Activated CD4-positive, alpha-beta T cell treated with anti-CD3 and anti-CD28 coated beads for 36 hours (primary cell): ENCODE results near the gene DMTF1. TPM values are rescaled to one million over a fixed set of nuclear protein-coding genes. Genes with fewer than 3 reads are reported as not detected.

Experiments
- ATAC-seq: fragments of 200-7000 bp; cut with Tn5 transposase; one replicate; pipeline ENCODE4 v1.10.0; 2021; ENCODE audit warnings: mild to moderate bottlenecking, moderate library complexity
- CTCF ChIA-PET: fragments of 350-600 bp; sonication (Branson Sonifier 250); formaldehyde crosslinking; loops from one replicate; lab custom pipeline; 2021; ENCODE audit warnings: antibody characterized with exemption; lab: Charles Lee
- POLR2A ChIA-PET: fragments of 350-600 bp; sonication (Branson Sonifier 250); formaldehyde crosslinking; loops from one replicate; lab custom pipeline; 2021; ENCODE audit warnings: antibody characterized with exemption, inconsistent platforms; lab: Charles Lee
- DNase-seq: peaks from one replicate; pipeline ENCODE4 v3.0.0-alpha.2; 2020
- H3K27ac Mint-ChIP-seq: one replicate; pipeline ENCODE4 v1.8.0; 2021; ENCODE audit warnings: mixed read lengths
- H3K27me3 Mint-ChIP-seq: one replicate; pipeline ENCODE4 v1.8.0; 2021; ENCODE audit warnings: mixed read lengths
- H3K36me3 Mint-ChIP-seq: one replicate; pipeline ENCODE4 v1.8.0; 2021; ENCODE audit warnings: low read depth, mixed read lengths
- H3K4me1 Mint-ChIP-seq: one replicate; pipeline ENCODE4 v1.8.0; 2021; ENCODE audit warnings: mixed read lengths
- H3K4me3 Mint-ChIP-seq: one replicate; pipeline ENCODE4 v1.8.0; 2021; ENCODE audit warnings: mild to moderate bottlenecking, moderate library complexity, mixed read lengths
- H3K9me3 Mint-ChIP-seq: one replicate; pipeline ENCODE4 v1.8.0; 2021; ENCODE audit warnings: low read depth, mixed read lengths
- intact Hi-C, 2 experiments: fragments of 100-400 bp; cut with DNase I in 1 of 2; cut with micrococcal nuclease in 1 of 2; formaldehyde crosslinking; loops; one replicate each; pipeline versions ENCODE4 v1.14.2 to v1.15.1; 2022 to 2024; cut with DNase I, micrococcal nuclease
- total RNA-seq, 2 experiments: library from RNA; stranded (reverse); gene quantifications; one replicate each; pipeline ENCODE4 v1.2.3, GENCODE V29; 2021

The DMTF1 gene
- total RNA-seq, 2 experiments from 2014 or later: 60.4 to 64.9 TPM

DNA sequence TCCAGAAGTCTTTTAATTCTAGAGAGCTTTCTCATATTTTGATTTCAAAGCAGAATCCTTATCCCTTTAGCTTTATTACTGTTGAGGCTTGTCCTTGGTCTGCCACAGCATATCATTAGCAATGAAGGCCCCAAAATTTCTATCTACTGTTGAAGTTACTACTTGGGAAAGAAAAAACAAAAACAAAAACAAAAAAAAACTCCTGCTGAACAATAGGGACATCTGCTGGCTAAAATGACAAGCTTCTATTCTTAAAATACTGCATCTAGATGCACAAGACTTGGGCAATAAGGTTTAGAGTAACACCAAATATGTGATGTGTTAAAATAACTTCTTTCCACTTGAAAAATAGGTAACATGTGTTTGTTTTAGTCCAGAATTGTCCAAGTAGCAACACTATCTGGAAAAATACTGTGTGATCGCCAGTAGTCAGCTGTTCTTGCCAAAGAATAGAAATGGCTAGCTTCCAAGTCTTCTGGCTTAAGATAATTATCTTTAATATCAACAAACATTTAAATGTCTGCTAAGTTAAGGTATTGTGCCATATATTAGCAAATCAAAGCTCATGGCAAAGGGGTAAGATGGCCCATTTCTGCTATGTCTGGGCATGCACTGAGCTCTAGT lies 3.8 kb upstream of the DMTF1 start:
- Mint-ChIP-seq H3K4me1 (peaks cover 8% of the 10 kb centered on the region), H3K36me3 (peaks cover 6% of the 10 kb centered on the region), H3K9me3 (no peaks in the 10 kb centered on the region), H3K27ac (no peak overlapping the region), H3K27me3 (no peaks in the 10 kb centered on the region), H3K4me3 (no peak overlapping the region)
- POLR2A ChIA-PET: interaction anchor here (0.6 kb wide), 1 partner anchor 51 kb away, joined by 4 read pairs; no protein-coding TSS in a partner anchor
- CTCF ChIA-PET: interaction anchor here (0.8 to 2.9 kb wide), 17 partner anchors 9 to 232 kb away, joined by 3 to 34 read pairs (median 6); partner anchors contain the start of gene TMEM243
- intact Hi-C loops: loop anchor here (1.0 kb wide), 2 partner anchors 209 to 222 kb away; no protein-coding TSS in a partner anchor
- DNase-seq (no peak), ATAC-seq (no peak)

DNA sequence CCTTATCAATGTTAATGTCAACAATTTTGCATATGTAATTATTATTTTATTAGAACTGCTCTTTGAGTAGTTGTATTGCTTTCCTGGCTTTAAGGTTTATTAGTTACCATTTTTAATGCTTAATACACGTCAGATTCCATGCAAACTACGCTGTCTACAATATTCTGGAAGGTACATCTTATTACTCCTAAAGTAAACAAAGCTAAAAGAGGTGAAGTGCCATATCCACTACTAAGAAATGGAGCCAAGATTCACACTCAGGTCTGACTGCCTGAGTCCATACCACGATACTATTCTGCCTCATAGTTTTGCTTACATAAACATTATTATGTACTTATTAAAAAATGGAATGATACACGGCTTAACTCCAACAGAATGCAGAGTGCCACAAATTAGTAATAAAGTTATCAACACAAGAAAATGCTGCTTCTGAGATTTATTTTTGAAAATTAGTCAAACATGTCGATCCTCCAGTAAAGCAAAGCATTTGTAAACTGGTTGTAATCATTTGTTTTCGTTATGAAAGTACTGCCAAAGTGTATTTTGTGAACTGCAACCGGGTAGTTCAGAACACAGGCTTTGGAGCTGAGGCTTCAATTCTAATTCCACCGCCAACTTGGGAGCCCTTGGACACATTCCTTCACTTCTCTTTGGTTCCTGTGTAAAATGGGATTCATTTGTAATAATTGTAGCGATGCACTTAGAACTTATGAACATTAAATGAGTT lies 1.1 kb upstream of the DMTF1 start:
- intact Hi-C loops: loop anchor here (5.0 to 10.0 kb wide), 4 partner anchors 86 to 724 kb away; partner anchors contain the start of genes DBF4 (in 2 of the 2), SLC25A40 (in 2 of the 2), CROT (in 1 of the 2) and ELAPOR2 (in 1 of the 2)
- DNase-seq: no peak
- Mint-ChIP-seq H3K27ac (peak overlapping the region; percentile 99), H3K27me3 (no peaks in the 10 kb centered on the region), H3K36me3 (peaks cover 20% of the 10 kb centered on the region), H3K9me3 (no peaks in the 10 kb centered on the region), H3K4me1 (peaks cover 26% of the 10 kb centered on the region), H3K4me3 (peak overlapping the region; percentile 85)
- ChIA-PET CTCF (interaction anchor here (0.9 to 1.9 kb wide), 7 partner anchors 9 to 224 kb away, joined by 3 to 12 read pairs (median 6); partner anchors contain the start of genes ELAPOR2 and TMEM243), POLR2A (interaction anchor here (1.2 to 3.6 kb wide), 4 partner anchors 10 to 69 kb away, joined by 3 to 35 read pairs (median 9); partner anchors contain the start of gene TMEM243)
- no peak for ATAC-seq

DNA sequence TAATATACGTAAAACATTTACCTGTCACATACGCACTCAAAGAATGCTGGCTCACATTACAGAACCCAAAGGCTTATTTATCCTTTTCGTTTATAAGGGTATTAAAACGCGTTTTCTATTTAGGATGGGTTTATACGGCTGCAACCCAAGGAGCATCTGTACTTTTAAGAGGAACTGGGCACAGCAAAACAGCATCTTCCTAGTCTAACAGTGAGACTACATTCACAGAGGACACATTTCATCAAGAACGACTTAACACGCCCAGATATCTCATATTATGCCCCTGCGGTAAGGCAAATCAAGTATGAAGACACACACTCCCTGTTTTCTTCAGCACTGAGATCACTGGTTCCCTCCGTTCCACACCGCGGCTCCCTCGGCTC lies 533 bp upstream of the DMTF1 start:
- Mint-ChIP-seq H3K4me1 (peaks cover 32% of the 10 kb centered on the region), H3K4me3 (peak overlapping the region; percentile 85), H3K9me3 (no peaks in the 10 kb centered on the region), H3K27me3 (no peaks in the 10 kb centered on the region), H3K27ac (peak overlapping the region; percentile 99), H3K36me3 (peaks cover 20% of the 10 kb centered on the region)
- intact Hi-C loops: loop anchor here (1.0 to 10.0 kb wide), 11 partner anchors 69 to 723 kb away; partner anchors contain the start of genes CROT (in 2 of the 2), DBF4 (in 2 of the 2), ELAPOR2 (in 2 of the 2) and SLC25A40 (in 2 of the 2)
- DNase-seq: no peak
- CTCF ChIA-PET: interaction anchor here (0.6 to 1.9 kb wide), 11 partner anchors 9 to 1263 kb away, joined by 3 to 12 read pairs (median 5); partner anchors contain the start of genes ELAPOR2 and TMEM243
- POLR2A ChIA-PET: interaction anchor here (0.6 to 3.6 kb wide), 9 partner anchors 10 to 449 kb away, joined by 3 to 35 read pairs (median 4); partner anchors contain the start of genes ABCB1 and TMEM243
- peak; percentile 43 for ATAC-seq

DNA sequence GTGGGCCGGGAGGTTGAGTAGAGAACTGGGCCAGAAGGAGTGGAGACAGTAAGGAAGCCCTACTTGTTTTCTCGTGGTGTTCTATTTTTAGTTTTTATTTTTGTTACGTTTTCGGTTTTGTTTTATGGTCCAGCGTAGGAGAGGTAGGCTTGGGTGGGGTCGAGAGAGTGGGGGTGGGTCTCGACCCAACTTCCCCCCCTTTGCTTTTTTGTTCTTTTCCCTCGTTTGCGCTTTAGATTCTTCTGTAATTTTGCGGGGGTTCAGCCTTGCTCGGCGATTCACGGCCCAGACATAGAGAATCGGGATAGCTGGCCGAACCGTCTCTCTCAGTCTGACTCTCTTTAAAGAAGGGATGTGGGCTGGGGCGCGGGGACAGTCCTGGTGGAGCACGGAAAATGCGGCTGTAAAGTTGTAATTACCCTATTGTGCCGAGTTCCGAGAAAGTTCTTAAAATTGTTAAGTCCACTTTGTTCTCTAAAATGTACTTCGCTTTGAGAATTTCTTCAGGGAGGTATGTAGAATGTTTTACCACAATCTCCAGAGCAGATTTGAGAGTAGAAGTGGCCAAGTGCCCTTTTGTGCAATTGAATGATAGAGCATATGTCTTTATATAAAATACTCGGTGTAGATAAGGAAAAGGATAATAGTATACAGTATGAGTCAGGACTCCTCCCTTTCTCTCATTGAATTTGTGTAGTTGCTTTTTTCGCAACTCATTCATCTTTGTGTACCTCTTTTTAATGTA lies 816 bp downstream of the DMTF1 start:
- Mint-ChIP-seq H3K9me3 (no peaks in the 10 kb centered on the region), H3K36me3 (peaks cover 20% of the 10 kb centered on the region), H3K4me1 (peaks cover 41% of the 10 kb centered on the region), H3K27me3 (no peaks in the 10 kb centered on the region), H3K27ac (peak overlapping the region; percentile 99), H3K4me3 (peak overlapping the region; percentile 85)
- POLR2A ChIA-PET: interaction anchor here (0.7 to 3.6 kb wide), 8 partner anchors 33 to 448 kb away, joined by 3 to 35 read pairs (median 4); partner anchors contain the start of genes ABCB1 and TMEM243
- peak; percentile 65 for DNase-seq
- intact Hi-C loops: loop anchor here (1.0 to 10.0 kb wide), 11 partner anchors 67 to 722 kb away; partner anchors contain the start of genes CROT (in 2 of the 2), DBF4 (in 2 of the 2), ELAPOR2 (in 2 of the 2) and SLC25A40 (in 2 of the 2)
- ATAC-seq: peak; percentile 40
- CTCF ChIA-PET: interaction anchor here (0.8 to 2.6 kb wide), 14 partner anchors 15 to 225 kb away, joined by 3 to 12 read pairs (median 4); no protein-coding TSS in a partner anchor

DNA sequence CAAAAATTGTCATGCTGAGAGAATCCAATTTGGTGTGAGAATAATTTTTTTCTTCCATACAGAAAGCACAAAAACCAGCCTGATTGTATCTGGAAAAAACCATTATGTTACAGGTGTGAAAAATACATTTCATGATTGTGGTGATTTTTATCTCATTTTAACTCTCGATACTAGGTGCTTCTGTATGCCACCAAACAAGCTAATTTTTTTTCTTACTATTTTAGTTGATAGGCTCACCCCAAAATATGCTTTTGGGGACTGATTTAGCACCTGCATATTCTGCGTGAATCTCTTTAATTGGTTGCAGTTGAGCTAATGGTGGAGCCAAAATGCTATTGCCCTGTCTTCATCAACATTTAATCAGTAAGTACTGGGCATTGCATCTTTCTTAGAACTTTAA lies 1.9 kb downstream of the DMTF1 start:
- DNase-seq: no peak
- Mint-ChIP-seq H3K27ac (peak overlapping the region; percentile 29), H3K4me3 (peak overlapping the region; percentile 85), H3K4me1 (peaks cover 42% of the 10 kb centered on the region), H3K27me3 (no peaks in the 10 kb centered on the region), H3K9me3 (no peaks in the 10 kb centered on the region), H3K36me3 (peaks cover 20% of the 10 kb centered on the region)
- ChIA-PET POLR2A (interaction anchor here (0.5 to 3.6 kb wide), 3 partner anchors 38 to 66 kb away, joined by 7 to 35 read pairs (median 10); partner anchors contain the start of gene TMEM243), CTCF (interaction anchor here (0.6 to 2.6 kb wide), 12 partner anchors 14 to 226 kb away, joined by 3 to 12 read pairs (median 4); partner anchors contain the start of gene TMEM243)
- intact Hi-C loops: loop anchor here (5.0 to 10.0 kb wide), 4 partner anchors 83 to 721 kb away; partner anchors contain the start of genes DBF4 (in 2 of the 2), SLC25A40 (in 2 of the 2), CROT (in 1 of the 2) and ELAPOR2 (in 1 of the 2)
- no peak for ATAC-seq

DNA sequence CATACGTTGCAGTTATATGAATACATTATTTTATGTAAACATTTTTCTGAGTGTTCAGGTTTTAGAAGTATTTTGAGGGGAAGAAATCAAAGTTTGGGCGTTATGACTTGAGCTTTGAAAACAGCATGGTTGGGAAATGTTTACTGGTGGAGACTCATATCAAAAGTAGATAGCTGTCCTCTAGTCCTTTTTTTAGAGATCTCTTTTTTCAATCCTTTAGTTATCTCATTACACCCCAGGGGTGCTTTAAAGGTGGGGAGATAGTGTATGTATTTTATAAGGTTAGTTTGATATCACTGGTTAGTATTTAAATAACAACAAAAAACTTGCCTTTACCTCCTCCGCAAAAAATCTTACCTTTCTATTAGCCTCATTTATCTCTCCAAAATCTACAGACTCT lies 2.3 kb downstream of the DMTF1 start:
- Mint-ChIP-seq H3K36me3 (peaks cover 23% of the 10 kb centered on the region), H3K27ac (peak overlapping the region; percentile 29), H3K27me3 (no peaks in the 10 kb centered on the region), H3K9me3 (no peaks in the 10 kb centered on the region), H3K4me3 (peak overlapping the region; percentile 85), H3K4me1 (peaks cover 44% of the 10 kb centered on the region)
- intact Hi-C loops: loop anchor here (5.0 to 10.0 kb wide), 4 partner anchors 83 to 720 kb away; partner anchors contain the start of genes DBF4 (in 2 of the 2), SLC25A40 (in 2 of the 2), CROT (in 1 of the 2) and ELAPOR2 (in 1 of the 2)
- no peak for DNase-seq
- POLR2A ChIA-PET: interaction anchor here (2.1 to 3.6 kb wide), 2 partner anchors 63 to 65 kb away, joined by 7 to 35 read pairs; partner anchors contain the start of gene TMEM243
- CTCF ChIA-PET: interaction anchor here (0.7 to 2.6 kb wide), 6 partner anchors 14 to 227 kb away, joined by 3 to 12 read pairs (median 6); partner anchors contain the start of gene TMEM243
- ATAC-seq: no peak

DNA sequence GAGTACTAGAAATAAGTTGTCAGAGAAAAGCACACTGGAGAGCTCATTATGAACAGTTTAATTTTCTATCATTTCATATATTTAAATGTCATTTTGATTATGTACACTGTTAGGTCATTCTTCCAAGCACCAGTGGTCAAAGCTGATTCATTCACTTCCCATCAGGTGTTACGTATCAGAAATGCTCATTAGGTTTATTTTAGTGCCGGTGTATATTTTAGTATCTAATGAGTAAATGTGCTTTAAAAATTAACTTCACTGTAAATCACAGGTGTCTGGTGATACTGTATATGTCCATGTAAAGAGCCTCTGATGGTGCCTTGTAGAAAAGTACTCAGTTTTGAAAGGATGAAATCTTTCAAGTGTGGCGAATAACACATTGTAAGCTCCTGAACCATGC lies 3.5 kb downstream of the DMTF1 start:
- CTCF ChIA-PET: interaction anchor here (2.4 kb wide), 1 partner anchor 228 kb away, joined by 9 read pairs; no protein-coding TSS in a partner anchor
- peaks cover 28% of the 10 kb centered on the region for H3K36me3 Mint-ChIP-seq
- H3K4me1 Mint-ChIP-seq: peaks cover 51% of the 10 kb centered on the region
- POLR2A ChIA-PET: no interaction called here
- intact Hi-C loops: loop anchor here (10.0 kb wide), 2 partner anchors 189 to 719 kb away; partner anchors contain the start of genes DBF4 (in 2 of the 2), SLC25A40 (in 2 of the 2) and CROT (in 1 of the 2)
- no peak overlapping the region for H3K4me3 Mint-ChIP-seq
- DNase-seq: no peak
- H3K27ac Mint-ChIP-seq: no peak overlapping the region
- no peaks in the 10 kb centered on the region for H3K27me3 Mint-ChIP-seq
- no peaks in the 10 kb centered on the region for H3K9me3 Mint-ChIP-seq
- no peak for ATAC-seq

DNA sequence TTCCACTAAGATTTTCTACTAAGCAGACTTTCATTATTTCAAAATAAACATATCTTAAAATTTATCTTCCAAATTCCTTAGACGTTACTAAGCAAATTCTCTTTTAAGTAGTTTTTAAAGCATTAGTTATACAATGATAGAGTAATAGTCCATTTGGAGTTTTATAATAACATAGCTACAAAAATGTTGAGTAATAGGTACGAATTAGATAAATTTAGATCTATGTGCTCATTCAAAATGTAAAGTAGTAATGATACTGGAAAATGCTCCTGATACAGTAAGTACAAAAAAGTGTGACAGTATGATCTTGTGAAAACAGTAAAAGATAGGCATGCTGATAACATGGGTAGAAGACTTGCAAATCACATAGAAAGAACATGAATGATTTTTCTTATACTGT lies 4.5 kb downstream of the DMTF1 start:
- POLR2A ChIA-PET: interaction anchor here (0.7 kb wide), 1 partner anchor 64 kb away, joined by 3 read pairs; no protein-coding TSS in a partner anchor

DNA sequence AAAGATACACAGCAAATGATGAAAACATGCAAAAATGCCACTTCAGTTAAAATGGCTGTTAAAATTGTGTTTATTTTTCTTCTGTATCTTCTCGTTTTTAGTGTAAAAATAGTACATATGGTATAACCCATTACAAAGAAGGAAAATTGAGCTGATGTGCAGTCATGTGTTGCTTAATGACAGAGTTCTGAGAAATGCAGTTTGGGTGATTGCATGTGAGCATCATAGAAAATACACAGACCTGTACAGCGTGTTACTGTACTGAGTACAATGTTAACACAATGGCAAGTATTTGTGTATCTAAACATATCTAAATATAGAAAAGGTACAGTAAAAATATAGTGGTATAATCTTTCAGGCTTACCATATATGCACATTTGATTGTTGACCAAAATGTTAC lies 7.3 kb downstream of the DMTF1 start:
- Mint-ChIP-seq H3K27ac (no peak overlapping the region), H3K27me3 (no peaks in the 10 kb centered on the region), H3K4me3 (no peak overlapping the region), H3K9me3 (no peaks in the 10 kb centered on the region), H3K4me1 (peaks cover 49% of the 10 kb centered on the region), H3K36me3 (peaks cover 30% of the 10 kb centered on the region)
- DNase-seq (no peak), ATAC-seq (no peak)
- intact Hi-C loops: loop anchor here (10.0 kb wide), 2 partner anchors 185 to 715 kb away; partner anchors contain the start of genes DBF4 (in 2 of the 2), SLC25A40 (in 2 of the 2) and CROT (in 1 of the 2)
- ChIA-PET POLR2A (no interaction called here), CTCF (interaction anchor here (1.1 kb wide), 1 partner anchor 13 kb away, joined by 3 read pairs; no protein-coding TSS in a partner anchor)

More for the DNA sequence above, 4.5 kb downstream of the DMTF1 start:
- CTCF ChIA-PET: interaction anchor here (0.6 to 1.6 kb wide), 3 partner anchors 8 to 229 kb away, joined by 3 to 6 read pairs (median 3); no protein-coding TSS in a partner anchor
- no peaks in the 10 kb centered on the region for H3K27me3 Mint-ChIP-seq
- ATAC-seq (no peak), DNase-seq (no peak)
- peaks cover 45% of the 10 kb centered on the region for H3K4me1 Mint-ChIP-seq
- H3K9me3 Mint-ChIP-seq: no peaks in the 10 kb centered on the region
- intact Hi-C loops: loop anchor here (10.0 kb wide), 2 partner anchors 188 to 718 kb away; partner anchors contain the start of genes DBF4 (in 2 of the 2), SLC25A40 (in 2 of the 2) and CROT (in 1 of the 2)
- no peak overlapping the region for H3K4me3 Mint-ChIP-seq
- no peak overlapping the region for H3K27ac Mint-ChIP-seq
- H3K36me3 Mint-ChIP-seq: peaks cover 28% of the 10 kb centered on the region
